A549 (cell line): ENCODE measurements around the gene UCP3. TPM values are rescaled to one million over a fixed set of nuclear protein-coding genes. Genes with fewer than 3 reads are reported as not detected.

Source experiments
- ATAC-seq, 2 experiments: fragments of 200-7000 bp in 1 of 2; fragments of >200 bp in 1 of 2; cut with Nextera tagmentation in 1 of 2; cut with Tn5 transposase in 1 of 2; 3 replicates each; pipeline versions ENCODE4 v1.8.0 to v1.9.1; 2018 to 2020; ENCODE audit warnings: mild to moderate bottlenecking in 1 of 2, moderate library complexity in 1 of 2
- CTCF ChIA-PET: fragments of 300-600 bp; sonication (Branson Sonifier 250); formaldehyde crosslinking; extraction: SDS; loops from one replicate; lab custom pipeline; 2021; ENCODE audit warnings: antibody characterized with exemption, inconsistent platforms; lab: Yijun Ruan, JAX
- POLR2A ChIA-PET: fragments of 350-600 bp; formaldehyde crosslinking; extraction: SDS; loops from one replicate; lab custom pipeline; 2021; ENCODE audit warnings: antibody characterized with exemption, inconsistent platforms; lab: Yijun Ruan, JAX
- DNase-seq, 2 experiments: peaks; one replicate each; pipeline versions ENCODE4 v3.0.0 to v3.0.0-alpha.2; 2011 to 2016; ENCODE audit warnings: low read depth in 1 of 2, low spot score in 1 of 2
- FAIRE-seq: peaks from 2 replicates; lab custom pipeline; 2011; peaks lifted over from hg19 to GRCh38; lab: Jason Lieb, UNC
- H3K27ac ChIP-seq, 2 experiments: fragments of >200 bp; sonication (Bioruptor Twin); formaldehyde crosslinking; 3 replicates each; pipeline ENCODE4 v1.5.1; 2016 to 2017
- H3K4me1 ChIP-seq: fragments of >200 bp; sonication (Bioruptor Twin); formaldehyde crosslinking; 3 replicates; pipeline ENCODE4 v1.6.1; 2016
- H3K4me2 ChIP-seq: fragments of >200 bp; sonication (Bioruptor Twin); formaldehyde crosslinking; 3 replicates; pipeline ENCODE4 v1.6.1; 2016
- H3K4me3 ChIP-seq: fragments of >200 bp; sonication (Bioruptor Twin); formaldehyde crosslinking; 3 replicates; pipeline ENCODE4 v1.5.1; 2016
- H3K9me3 ChIP-seq: fragments of >200 bp; sonication (Bioruptor Twin); formaldehyde crosslinking; 3 replicates; pipeline ENCODE4 v1.6.1; 2016
- BHLHE40 ChIP-seq: IDR thresholded peaks from 2 replicates; pipeline ENCODE4 v1.6.1; 2012; ENCODE audit warnings: low read depth, low read length, inconsistent platforms
- CBX8 ChIP-seq: fragments of 200-600 bp; sonication (generic); IDR thresholded peaks from 2 replicates; pipeline ENCODE4 v1.6.1; 2016
- CEBPB ChIP-seq, 2 experiments: fragments of >200 bp in 1 of 2; sonication (Bioruptor Twin) in 1 of 2; formaldehyde crosslinking in 1 of 2; IDR thresholded peaks; 2 replicates each; pipeline ENCODE4 v1.6.1; 2012 to 2016
- EHF ChIP-seq: fragments of 250-450 bp; sonication (Bioruptor Pico); IDR thresholded peaks from 2 replicates; pipeline ENCODE4 v1.5.0; 2020; ENCODE audit warnings: mild to moderate bottlenecking
- EP300 ChIP-seq, 2 experiments: fragments of >200 bp; sonication (Bioruptor Twin); formaldehyde crosslinking; IDR thresholded peaks; 2 replicates in 1 of 2; 3 replicates in 1 of 2; pipeline ENCODE4 v1.6.1; 2016 to 2017
- FOSL2 ChIP-seq, 2 experiments: fragments of 450-650 bp in 1 of 2; fragments of >200 bp in 1 of 2; sonication (Bioruptor Twin) in 1 of 2; formaldehyde crosslinking; IDR thresholded peaks; 2 replicates each; pipeline versions ENCODE4 v1.5.0 to v1.6.1; 2016 to 2020; ENCODE audit warnings: mild to moderate bottlenecking in 1 of 2, moderate library complexity in 1 of 2
- FOXS1 ChIP-seq: fragments of 250-450 bp; sonication (Bioruptor Pico); IDR thresholded peaks from 2 replicates; pipeline ENCODE4 v1.5.0; 2020; ENCODE audit warnings: mild to moderate bottlenecking, moderate library complexity
- PHF8 ChIP-seq: fragments of 200-600 bp; sonication (generic); IDR thresholded peaks from 2 replicates; pipeline ENCODE4 v1.6.1; 2016; ENCODE audit warnings: low read depth, mild to moderate bottlenecking, antibody characterized with exemption, moderate library complexity, borderline replicate concordance
- POLR2AphosphoS2 ChIP-seq: conservative IDR thresholded peaks from 2 replicates; pipeline ENCODE4 v1.6.1; 2012; ENCODE audit warnings: low read length, improper control_type of control experiment, inconsistent platforms
- RNF2 ChIP-seq: fragments of 200-600 bp; sonication (generic); IDR thresholded peaks from 2 replicates; pipeline ENCODE4 v1.6.1; 2016; ENCODE audit warnings: low read depth, mild to moderate bottlenecking, antibody characterized with exemption, moderate library complexity, borderline replicate concordance
- ZC3H11A ChIP-seq: fragments of 450-650 bp; IDR thresholded peaks from 2 replicates; pipeline ENCODE4 v1.6.1; 2014; ENCODE audit warnings: antibody characterized with exemption, mild to moderate bottlenecking
- ZFP36 ChIP-seq: fragments of 450-650 bp; IDR thresholded peaks from 2 replicates; pipeline ENCODE4 v1.6.1; 2014; ENCODE audit warnings: borderline replicate concordance; ENCODE audit not compliant: partially characterized antibody
- ZSCAN20 ChIP-seq: fragments of 250-450 bp; sonication (Bioruptor Pico); IDR thresholded peaks from 2 replicates; pipeline ENCODE4 v1.8.0; 2022; ENCODE audit warnings: mild to moderate bottlenecking, moderate library complexity
- WGBS: methylation state at CpG from one replicate; pipeline ENCODE4 v1.1.6; 2017; ENCODE audit errors: missing lambda C conversion rate; 5-methylcytosine and 5-hydroxymethylcytosine counted together
- polyA minus RNA-seq: library from RNA; depleted of rRNA, polyadenylated mRNA; stranded (reverse); fragments of >200 nt; gene quantifications from 2 replicates; pipeline ENCODE4 v1.2.3, GENCODE V29; 2011; rRNA and poly(A)+ RNA removed
- polyA plus RNA-seq, 4 experiments: library from polyadenylated mRNA; depleted of rRNA in 3 of 4; stranded (reverse); fragments of >200 nt; fragmentation: RNase III in 1 of 4; extraction: RNeasy Plus Mini Kit Qiagen cat#74134 plus additional on column Dnase treatment in 1 of 4; gene quantifications; 2 replicates in 3 of 4; 3 replicates in 1 of 4; pipeline ENCODE4 v1.2.3, GENCODE V29; 2011 to 2017
- TF ChIP-seq, protein P1 (sequence below): fragments of 200-600 bp; sonication (generic); IDR thresholded peaks from 2 replicates; pipeline ENCODE4 v1.6.1; 2016; ENCODE audit warnings: antibody characterized with exemption, mild to moderate bottlenecking, moderate library complexity

UCP3 gene, protein sequence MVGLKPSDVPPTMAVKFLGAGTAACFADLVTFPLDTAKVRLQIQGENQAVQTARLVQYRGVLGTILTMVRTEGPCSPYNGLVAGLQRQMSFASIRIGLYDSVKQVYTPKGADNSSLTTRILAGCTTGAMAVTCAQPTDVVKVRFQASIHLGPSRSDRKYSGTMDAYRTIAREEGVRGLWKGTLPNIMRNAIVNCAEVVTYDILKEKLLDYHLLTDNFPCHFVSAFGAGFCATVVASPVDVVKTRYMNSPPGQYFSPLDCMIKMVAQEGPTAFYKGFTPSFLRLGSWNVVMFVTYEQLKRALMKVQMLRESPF
- polyA plus RNA-seq (2011; rRNA removed) (1.3 and 1.6 TPM in 2 replicates), polyA plus RNA-seq (2017; fragmentation: RNase III; extraction: RNeasy Plus Mini Kit Qiagen cat#74134 plus additional on column Dnase treatment) (1.5 to 1.8 TPM (median 1.7 TPM) in 3 replicates), polyA minus RNA-seq (1.9 and 2.8 TPM in 2 replicates)
- 1.6 and 2.0 TPM in 2 replicates for polyA plus RNA-seq (2012; cell fraction: cytosol; rRNA removed)
- 22.1 and 27.2 TPM in 2 replicates for polyA plus RNA-seq (2012; cell fraction: nucleus; rRNA removed)

DNA sequence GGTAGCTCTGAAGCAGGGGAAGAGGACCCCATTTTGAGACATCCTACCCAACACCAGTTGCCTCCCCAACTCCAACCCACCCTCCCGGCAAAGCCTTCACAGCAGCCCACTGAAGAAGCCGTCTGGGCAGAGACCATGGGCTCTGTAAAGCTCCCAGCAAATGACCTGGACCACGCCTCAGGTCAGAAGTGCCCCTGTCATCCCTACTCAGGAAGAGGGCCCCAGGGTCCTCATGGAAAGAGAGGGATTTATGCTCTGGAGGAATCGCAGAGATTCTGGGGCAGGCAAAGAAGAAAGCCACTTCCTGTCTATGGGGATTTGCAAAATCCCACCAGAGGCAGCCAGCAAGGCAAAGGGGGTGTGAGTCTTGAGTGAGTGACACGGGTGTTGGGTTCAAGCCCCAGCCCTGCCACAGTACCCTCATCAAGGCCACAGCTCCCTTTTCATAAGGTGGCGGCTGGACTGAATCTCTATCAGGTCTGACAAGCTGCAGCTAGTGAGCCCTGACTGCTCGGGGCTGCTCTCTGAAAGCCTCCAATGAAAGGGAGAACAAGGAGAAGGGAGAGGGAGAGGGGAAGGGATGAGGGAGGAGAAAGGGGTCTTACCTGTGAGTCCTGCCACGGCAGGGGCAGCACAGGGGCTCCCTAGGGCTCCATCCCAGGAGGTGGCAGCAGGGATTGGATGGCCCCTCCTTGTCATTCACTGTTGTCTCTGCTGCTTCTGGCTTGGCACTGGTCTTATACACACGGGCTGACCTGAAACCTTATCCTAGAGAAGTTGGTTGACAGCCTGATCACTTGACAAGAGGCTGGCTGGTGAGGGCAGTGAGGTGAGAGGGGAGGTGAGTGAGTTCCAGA lies at the start of gene UCP3:
Gene UCP3 (minus strand): TSS at position 713 of the 857 bp plus-strand sequence. CDS start 2,043 bp downstream, outside the sequence.
- Histone ChIP-seq H3K27ac (no peak within 1 kb of the TSS), H3K9me3 (no peaks in the 10 kb centered on the region), H3K4me1 (no peaks in the 10 kb centered on the region)
- DNase-seq (no peak), FAIRE-seq (no peak)
- 81% methylated on average over 9 of the region's 9 CpGs for WGBS
- TF ChIP-seq FOXS1: no peak
- TF ChIP-seq ZFP36: no peak
- no peak for TF ChIP-seq CEBPB (IDR thresholded peaks at IDR 0.05)
- TF ChIP-seq, protein P1, sequence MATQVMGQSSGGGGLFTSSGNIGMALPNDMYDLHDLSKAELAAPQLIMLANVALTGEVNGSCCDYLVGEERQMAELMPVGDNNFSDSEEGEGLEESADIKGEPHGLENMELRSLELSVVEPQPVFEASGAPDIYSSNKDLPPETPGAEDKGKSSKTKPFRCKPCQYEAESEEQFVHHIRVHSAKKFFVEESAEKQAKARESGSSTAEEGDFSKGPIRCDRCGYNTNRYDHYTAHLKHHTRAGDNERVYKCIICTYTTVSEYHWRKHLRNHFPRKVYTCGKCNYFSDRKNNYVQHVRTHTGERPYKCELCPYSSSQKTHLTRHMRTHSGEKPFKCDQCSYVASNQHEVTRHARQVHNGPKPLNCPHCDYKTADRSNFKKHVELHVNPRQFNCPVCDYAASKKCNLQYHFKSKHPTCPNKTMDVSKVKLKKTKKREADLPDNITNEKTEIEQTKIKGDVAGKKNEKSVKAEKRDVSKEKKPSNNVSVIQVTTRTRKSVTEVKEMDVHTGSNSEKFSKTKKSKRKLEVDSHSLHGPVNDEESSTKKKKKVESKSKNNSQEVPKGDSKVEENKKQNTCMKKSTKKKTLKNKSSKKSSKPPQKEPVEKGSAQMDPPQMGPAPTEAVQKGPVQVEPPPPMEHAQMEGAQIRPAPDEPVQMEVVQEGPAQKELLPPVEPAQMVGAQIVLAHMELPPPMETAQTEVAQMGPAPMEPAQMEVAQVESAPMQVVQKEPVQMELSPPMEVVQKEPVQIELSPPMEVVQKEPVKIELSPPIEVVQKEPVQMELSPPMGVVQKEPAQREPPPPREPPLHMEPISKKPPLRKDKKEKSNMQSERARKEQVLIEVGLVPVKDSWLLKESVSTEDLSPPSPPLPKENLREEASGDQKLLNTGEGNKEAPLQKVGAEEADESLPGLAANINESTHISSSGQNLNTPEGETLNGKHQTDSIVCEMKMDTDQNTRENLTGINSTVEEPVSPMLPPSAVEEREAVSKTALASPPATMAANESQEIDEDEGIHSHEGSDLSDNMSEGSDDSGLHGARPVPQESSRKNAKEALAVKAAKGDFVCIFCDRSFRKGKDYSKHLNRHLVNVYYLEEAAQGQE: no peak
- TF ChIP-seq POLR2AphosphoS2: no peak
- TF ChIP-seq RNF2: no peak
- TF ChIP-seq CBX8: no peak
- no peak for TF ChIP-seq ZSCAN20 (CRISPR knock-in tag)
- no peak for TF ChIP-seq ZC3H11A
- TF ChIP-seq BHLHE40: no peak
- no peak for TF ChIP-seq PHF8
- TF ChIP-seq EHF (CRISPR knock-in tag): no peak
- TF ChIP-seq, all 56 proteins: peak for 0
- ATAC-seq: no peak; a peak in 1 of 6 replicates
- ChIA-PET CTCF (interaction anchor here (0.6 to 1.8 kb wide), 5 partner anchors 10 to 45 kb away, joined by 3 to 5 read pairs (median 4); no protein-coding TSS in a partner anchor), POLR2A (no interaction called here)
- no peak within 1 kb of the TSS for H3K4me2 ChIP-seq
- H3K4me3 ChIP-seq: no peak within 1 kb of the TSS

DNA sequence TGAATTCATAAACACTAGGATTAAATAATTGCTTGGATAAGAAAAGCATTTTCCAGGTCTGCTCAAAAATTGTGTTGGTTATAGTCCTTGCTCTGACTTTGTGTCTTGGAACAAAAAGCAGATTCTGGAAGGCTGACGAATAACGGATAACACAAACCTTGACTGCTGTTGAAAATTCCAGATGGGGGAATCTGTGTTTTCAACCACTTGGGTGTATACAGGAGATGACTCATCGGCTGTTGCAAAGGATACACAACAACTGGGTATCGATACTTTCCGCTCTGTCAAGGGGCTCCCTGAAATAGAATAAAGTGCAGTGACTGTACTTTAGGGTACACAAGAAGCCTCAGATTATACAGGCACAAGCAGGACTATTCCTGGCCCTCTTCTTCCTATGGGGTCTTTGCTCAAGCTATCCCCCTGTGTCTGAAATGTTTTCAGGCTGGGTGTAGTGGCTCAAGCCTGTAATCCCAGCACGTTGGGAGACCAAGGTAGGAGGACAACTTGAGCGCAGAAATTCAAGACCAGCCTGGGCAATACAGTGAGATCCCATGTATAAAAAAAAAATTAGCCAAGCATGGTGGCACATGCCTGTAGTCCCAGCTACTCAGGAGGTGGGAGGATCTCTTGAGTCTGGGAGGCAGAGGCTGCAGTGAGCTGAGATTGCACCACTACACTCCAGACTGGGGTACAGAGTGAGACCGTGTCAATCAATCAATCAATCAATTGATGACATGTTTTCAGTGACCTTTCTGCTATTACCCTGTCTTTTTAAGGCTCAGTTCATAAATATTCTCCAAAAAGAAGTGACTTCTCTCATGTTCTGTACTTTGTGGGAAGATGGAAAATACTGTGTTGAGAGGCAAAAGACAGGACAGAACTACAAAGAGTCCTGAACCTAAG lies 48.6 kb upstream of the UCP3 start:
- Histone ChIP-seq H3K4me1 (peaks cover 27% of the 10 kb centered on the region), H3K9me3 (no peaks in the 10 kb centered on the region), H3K27ac (peak overlapping the region; percentile 5 to 22; a peak in 3 of 6 replicates), H3K4me3 (no peak overlapping the region), H3K4me2 (peak overlapping the region; percentile 29; the same call in 2 of the 3 replicates)
- DNase-seq (peak in 1 of 2 experiments; percentile 29), ATAC-seq (peak in 1 of 2 experiments; percentile 54; a peak in 2 of 6 replicates), FAIRE-seq (no peak)
- CTCF ChIA-PET: interaction anchor here (0.6 kb wide), 1 partner anchor 9 kb away, joined by 3 read pairs; no protein-coding TSS in a partner anchor
- POLR2A ChIA-PET: no interaction called here
- WGBS: 48% methylated on average over 8 of the region's 8 CpGs
- TF ChIP-seq FOSL2 (IDR thresholded peaks at IDR 0.05) (peak; percentile 30; the same call in 1 of the 2 replicates), FOSL2 (CRISPR knock-in tag; IDR thresholded peaks at IDR 0.05) (peak; percentile 85), EP300 (IDR thresholded peaks at IDR 0.05) (no peak)
